ENCODE data around the gene INPP5B. TPM values are rescaled to one million over a fixed set of nuclear protein-coding genes. Genes with fewer than 3 reads are reported as not detected.

The INPP5B gene
- total RNA-seq, 1 donor from 2014 or later = 21.1 TPM

- Mint-ChIP-seq H3K4me1 (ENCODE audit: low read depth) (no peaks in the 10 kb centered on the region), H3K36me3 (ENCODE audit: insufficient read depth) (peaks cover 11% of the 10 kb centered on the region), H3K27ac (no peak overlapping the region), H3K9me3 (ENCODE audit: low read depth) (no peaks in the 10 kb centered on the region), H3K27me3 (no peaks in the 10 kb centered on the region), H3K4me3 (ENCODE audit: low read depth) (no peak overlapping the region)
- no peak for DNase-seq (ENCODE audit: low spot score, unreplicated experiment)
- TF ChIP-seq, protein P1, sequence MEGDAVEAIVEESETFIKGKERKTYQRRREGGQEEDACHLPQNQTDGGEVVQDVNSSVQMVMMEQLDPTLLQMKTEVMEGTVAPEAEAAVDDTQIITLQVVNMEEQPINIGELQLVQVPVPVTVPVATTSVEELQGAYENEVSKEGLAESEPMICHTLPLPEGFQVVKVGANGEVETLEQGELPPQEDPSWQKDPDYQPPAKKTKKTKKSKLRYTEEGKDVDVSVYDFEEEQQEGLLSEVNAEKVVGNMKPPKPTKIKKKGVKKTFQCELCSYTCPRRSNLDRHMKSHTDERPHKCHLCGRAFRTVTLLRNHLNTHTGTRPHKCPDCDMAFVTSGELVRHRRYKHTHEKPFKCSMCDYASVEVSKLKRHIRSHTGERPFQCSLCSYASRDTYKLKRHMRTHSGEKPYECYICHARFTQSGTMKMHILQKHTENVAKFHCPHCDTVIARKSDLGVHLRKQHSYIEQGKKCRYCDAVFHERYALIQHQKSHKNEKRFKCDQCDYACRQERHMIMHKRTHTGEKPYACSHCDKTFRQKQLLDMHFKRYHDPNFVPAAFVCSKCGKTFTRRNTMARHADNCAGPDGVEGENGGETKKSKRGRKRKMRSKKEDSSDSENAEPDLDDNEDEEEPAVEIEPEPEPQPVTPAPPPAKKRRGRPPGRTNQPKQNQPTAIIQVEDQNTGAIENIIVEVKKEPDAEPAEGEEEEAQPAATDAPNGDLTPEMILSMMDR (IDR thresholded peaks at IDR 0.05; ENCODE audit: unreplicated experiment) = no peak
Measured at GRCh38 chr1:37879865-37880264, 67.0 kb downstream of the INPP5B start.

DNA sequence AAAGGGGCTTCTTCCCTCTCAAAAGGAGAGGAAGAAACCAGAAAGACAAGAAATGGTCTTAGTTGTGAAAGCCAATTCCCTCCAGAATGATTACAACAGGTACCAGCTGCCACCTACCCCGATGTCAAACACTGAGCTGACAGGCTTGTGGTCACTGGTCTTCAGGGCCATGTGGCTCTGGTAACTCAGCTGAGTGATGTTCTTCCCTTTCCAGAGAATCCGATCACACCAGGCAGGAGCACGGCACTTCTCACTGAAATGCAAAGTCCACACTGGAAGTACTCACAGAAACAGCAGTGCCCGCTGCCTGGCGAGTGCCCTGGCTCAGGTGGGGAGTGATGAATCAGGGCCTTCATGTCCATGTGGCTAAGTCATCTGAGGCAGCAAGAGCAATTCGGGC is 68.8 kb downstream of the INPP5B start:
- Mint-ChIP-seq H3K27ac (no peak overlapping the region), H3K27me3 (no peaks in the 10 kb centered on the region), H3K9me3 (ENCODE audit: low read depth) (no peaks in the 10 kb centered on the region), H3K4me3 (ENCODE audit: low read depth) (no peak overlapping the region), H3K4me1 (ENCODE audit: low read depth) (no peaks in the 10 kb centered on the region), H3K36me3 (ENCODE audit: insufficient read depth) (peaks cover 12% of the 10 kb centered on the region)
- no peak for DNase-seq (ENCODE audit: low spot score, unreplicated experiment)
- TF ChIP-seq, protein P1 (IDR thresholded peaks at IDR 0.05; ENCODE audit: unreplicated experiment) = no peak

DNA sequence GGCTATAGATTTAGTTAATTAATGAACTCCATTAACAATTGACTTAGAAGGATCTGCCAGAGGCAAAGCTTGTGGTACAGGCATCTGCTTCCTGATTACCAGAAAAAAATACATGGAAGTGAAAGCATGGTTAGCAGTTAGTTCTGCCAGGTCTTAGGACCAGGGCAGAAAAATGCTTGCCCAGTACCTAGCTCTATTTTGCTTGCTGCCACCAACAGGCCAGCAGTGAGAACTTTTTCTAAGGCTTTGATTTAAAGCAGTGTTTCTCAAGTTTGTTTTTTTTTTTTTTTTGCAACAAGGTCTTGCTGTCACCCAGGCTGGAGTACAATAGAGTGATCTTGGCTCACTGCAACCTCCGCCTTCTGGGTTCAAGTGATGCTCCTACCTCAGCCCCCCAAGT is 71.0 kb downstream of the INPP5B start:
- DNase-seq (ENCODE audit: low spot score, unreplicated experiment) = no peak
- H3K27ac Mint-ChIP-seq = no peak overlapping the region
- no peak overlapping the region for H3K4me3 Mint-ChIP-seq (ENCODE audit: low read depth)
- H3K4me1 Mint-ChIP-seq (ENCODE audit: low read depth) = no peaks in the 10 kb centered on the region
- H3K9me3 Mint-ChIP-seq (ENCODE audit: low read depth) = no peaks in the 10 kb centered on the region
- H3K36me3 Mint-ChIP-seq (ENCODE audit: insufficient read depth) = peaks cover 11% of the 10 kb centered on the region
- TF ChIP-seq, protein P1 (IDR thresholded peaks at IDR 0.05; ENCODE audit: unreplicated experiment) = no peak
- no peaks in the 10 kb centered on the region for H3K27me3 Mint-ChIP-seq

DNA sequence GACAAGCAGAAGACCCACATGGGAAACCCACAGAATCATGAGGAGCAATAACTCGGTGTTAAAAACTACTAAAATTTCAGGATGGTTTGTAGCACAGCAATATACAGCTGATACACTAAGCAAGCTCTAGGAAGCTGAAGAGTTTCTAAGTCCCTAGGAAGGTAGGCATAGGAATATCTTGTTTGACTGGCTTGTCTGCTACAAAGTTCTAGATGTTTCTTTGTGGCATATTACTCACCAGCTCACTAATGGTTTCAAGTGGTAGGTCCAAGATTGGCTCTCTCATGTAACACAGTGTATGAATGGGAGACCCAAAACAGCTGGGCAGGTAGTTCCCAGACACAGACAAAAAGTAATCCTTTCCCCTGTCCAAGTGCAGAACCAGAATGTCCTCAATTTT is 74.2 kb downstream of the INPP5B start:
- TF ChIP-seq, protein P1 (IDR thresholded peaks at IDR 0.05; ENCODE audit: unreplicated experiment) = no peak
- H3K27me3 Mint-ChIP-seq = no peaks in the 10 kb centered on the region
- no peaks in the 10 kb centered on the region for H3K4me1 Mint-ChIP-seq (ENCODE audit: low read depth)
- peaks cover 8% of the 10 kb centered on the region for H3K36me3 Mint-ChIP-seq (ENCODE audit: insufficient read depth)
- H3K9me3 Mint-ChIP-seq (ENCODE audit: low read depth) = no peaks in the 10 kb centered on the region
- no peak overlapping the region for H3K27ac Mint-ChIP-seq
- H3K4me3 Mint-ChIP-seq (ENCODE audit: low read depth) = no peak overlapping the region
- no peak for DNase-seq (ENCODE audit: low spot score, unreplicated experiment)

- Mint-ChIP-seq H3K9me3 (ENCODE audit: low read depth) (no peaks in the 10 kb centered on the region), H3K27ac (no peak overlapping the region), H3K4me1 (ENCODE audit: low read depth) (no peaks in the 10 kb centered on the region), H3K36me3 (ENCODE audit: insufficient read depth) (peaks cover 9% of the 10 kb centered on the region), H3K4me3 (ENCODE audit: low read depth) (no peak overlapping the region), H3K27me3 (no peaks in the 10 kb centered on the region)
- TF ChIP-seq, protein P1 (IDR thresholded peaks at IDR 0.05; ENCODE audit: unreplicated experiment) = no peak
- DNase-seq (ENCODE audit: low spot score, unreplicated experiment) = no peak
Measured at GRCh38 chr1:37868466-37868865, 78.4 kb downstream of the INPP5B start.
